PC-9 (cell line): ENCODE data around the gene POU6F2. TPM values are rescaled to one million over a fixed set of nuclear protein-coding genes. Genes with fewer than 3 reads are reported as not detected.
A peak's percentile ranks its signal among the peaks of the same experiment; 100 is the strongest.

Source experiments
- Bru-seq: library from RNA; stranded (reverse); fragments of 400-500 nt; gene quantifications from one replicate; lab custom pipeline; 2021; lab: Mats Ljungman, UMichigan
- BruChase-seq, 2 experiments: library from RNA; stranded (reverse); fragments of 400-500 nt; gene quantifications; one replicate each; lab custom pipeline; 2021; lab: Mats Ljungman, UMichigan
- BruUV-seq: library from RNA; stranded (reverse); fragments of 400-500 nt; replicated peaks from 2 replicates; lab custom pipeline; 2021; lab: Mats Ljungman, UMichigan
- CTCF ChIA-PET: fragments of 300-600 bp; sonication (Branson Sonifier 250); formaldehyde crosslinking; loops from one replicate; lab custom pipeline; 2022; ENCODE audit warnings: antibody characterized with exemption; lab: Charles Lee
- POLR2A ChIA-PET: fragments of 300-600 bp; sonication (Branson Sonifier 250); formaldehyde crosslinking; loops from one replicate; lab custom pipeline; 2022; ENCODE audit warnings: antibody characterized with exemption; ENCODE audit not compliant: unreplicated experiment; lab: Charles Lee
- DNase-seq, 2 experiments: peaks; one replicate each; pipeline versions ENCODE4 v3.0.0 to v3.0.0-alpha.2; 2015 to 2022; ENCODE audit warnings: mixed read lengths in 1 of 2
- H2AFZ ChIP-seq: fragments of 200-600 bp; sonication (generic); 2 replicates; pipeline ENCODE4 v1.8.1; 2017; ENCODE audit warnings: antibody characterized with exemption
- H3F3A ChIP-seq: fragments of 200-600 bp; sonication (generic); 2 replicates; pipeline ENCODE4 v1.8.1; 2017; ENCODE audit warnings: antibody characterized with exemption, mild to moderate bottlenecking, low read depth; ENCODE audit not compliant: insufficient read depth
- H3K27ac ChIP-seq: fragments of 200-600 bp; sonication (generic); 2 replicates; pipeline ENCODE4 v1.6.1; 2016; ENCODE audit warnings: mixed run types
- H3K27me3 ChIP-seq: fragments of 200-600 bp; sonication (generic); 2 replicates; pipeline ENCODE4 v1.6.1; 2016; ENCODE audit warnings: low read depth, mixed run types; ENCODE audit not compliant: insufficient read depth
- H3K36me3 ChIP-seq: fragments of 200-600 bp; sonication (generic); 2 replicates; pipeline ENCODE4 v1.6.1; 2016; ENCODE audit warnings: low read depth, mixed run types
- H3K4me1 ChIP-seq: fragments of 200-600 bp; sonication (generic); replicated peaks from 2 replicates; pipeline ENCODE4 v1.6.1; 2016; ENCODE audit warnings: mixed run types; ENCODE audit not compliant: insufficient read depth
- H3K4me2 ChIP-seq: fragments of 200-600 bp; sonication (generic); 2 replicates; pipeline ENCODE4 v1.6.1; 2017; ENCODE audit warnings: mixed run types
- H3K4me3 ChIP-seq: fragments of 200-600 bp; sonication (generic); 2 replicates; pipeline ENCODE4 v1.6.1; 2016; ENCODE audit warnings: mixed run types
- H3K79me2 ChIP-seq: fragments of 200-600 bp; sonication (generic); 2 replicates; pipeline ENCODE4 v1.6.1; 2017; ENCODE audit warnings: low read depth, mixed run types
- H3K9me2 ChIP-seq: fragments of 200-600 bp; sonication (generic); 2 replicates; pipeline ENCODE4 v1.8.1; 2017; ENCODE audit warnings: mild to moderate bottlenecking; ENCODE audit not compliant: insufficient read depth
- H3K9me3 ChIP-seq: fragments of 200-600 bp; sonication (generic); 2 replicates; pipeline ENCODE4 v1.8.1; 2016; ENCODE audit warnings: low read depth; ENCODE audit not compliant: insufficient read depth
- H4K20me1 ChIP-seq: fragments of 200-600 bp; sonication (generic); 2 replicates; pipeline ENCODE4 v1.8.1; 2017; ENCODE audit not compliant: insufficient read depth
- CTCF ChIP-seq: fragments of 200-600 bp; sonication (generic); conservative IDR thresholded peaks from 2 replicates; pipeline ENCODE4 v1.6.1; 2017; ENCODE audit warnings: mixed run types, antibody characterized with exemption, mild to moderate bottlenecking, moderate library complexity
- EZH2 ChIP-seq: fragments of 200-600 bp; sonication (generic); IDR thresholded peaks from 2 replicates; pipeline ENCODE4 v1.8.0; 2017; ENCODE audit warnings: antibody characterized with exemption, low read depth
- intact Hi-C: fragments of 100-400 bp; cut with micrococcal nuclease; formaldehyde crosslinking; loops from one replicate; pipeline ENCODE4 v1.10.0; 2022; ENCODE audit not compliant: unreplicated experiment
- long read RNA-seq: library from polyadenylated mRNA; stranded (forward); transcript quantifications from one replicate; pipeline ENCODE4 v2.0.0, GENCODE V29; 2022
- total RNA-seq: library from RNA; stranded (reverse); gene quantifications from 2 replicates; pipeline ENCODE4 v1.2.3, GENCODE V29; 2021

Gene POU6F2
- total RNA-seq (0.48 TPM in 1 of 2 replicates, not detected in the other), Bru-seq, nascent RNA (percentile 5 among the genes with signal in this experiment), BruChase-seq, experiment 1, labeled RNA remaining after a 2-hour chase (percentile 5 among the genes with signal in this experiment), BruChase-seq, experiment 2, labeled RNA remaining after a 6-hour chase (percentile 1 among the genes with signal in this experiment)
- long read RNA-seq: 0 reads

GRCh38 chr7:38977685-38978084, at the start of gene POU6F2:
POU6F2 (plus strand) TSS chr7:38977909; CDS start chr7:38977954, 45 bp downstream.
- Histone ChIP-seq H3F3A (no peaks in the 10 kb centered on the region), H3K4me1 (no peaks in the 10 kb centered on the region), H2AFZ (no peak within 1 kb of the TSS), H3K9me2 (no peaks in the 10 kb centered on the region; the same call in 1 of the 2 replicates), H3K79me2 (no peaks in the 10 kb centered on the region), H3K4me2 (no peak within 1 kb of the TSS), H3K27me3 (peaks cover 90% of the 10 kb centered on the region), H3K9me3 (no peaks in the 10 kb centered on the region), H3K4me3 (no peak within 1 kb of the TSS), H3K36me3 (no peaks in the 10 kb centered on the region), H3K27ac (no peak within 1 kb of the TSS), H4K20me1 (no peaks in the 10 kb centered on the region)
- TF ChIP-seq CTCF: no peak
- TF ChIP-seq EZH2: no peak
- no TSS peak for BruUV-seq
- no peak for DNase-seq
- POLR2A ChIA-PET: no interaction called here
- CTCF ChIA-PET: no interaction called here
- intact Hi-C loops: no loop called here

GRCh38 chr7:38928506-38928905, 49.2 kb upstream of the POU6F2 start:
- no peaks in the 10 kb centered on the region for H3K4me1 ChIP-seq
- DNase-seq: no peak
- H2AFZ ChIP-seq: no peak overlapping the region
- H3F3A ChIP-seq: no peaks in the 10 kb centered on the region
- no peak overlapping the region for H3K4me3 ChIP-seq
- intact Hi-C loops: no loop called here
- H4K20me1 ChIP-seq: no peaks in the 10 kb centered on the region
- H3K79me2 ChIP-seq: no peaks in the 10 kb centered on the region
- POLR2A ChIA-PET: no interaction called here
- CTCF ChIA-PET: no interaction called here
- BruUV-seq: no TSS peak
- H3K9me2 ChIP-seq: no peaks in the 10 kb centered on the region
- peaks cover 9% of the 10 kb centered on the region; the same call in 1 of the 2 replicates for H3K27me3 ChIP-seq
- no peak overlapping the region for H3K27ac ChIP-seq
- no peaks in the 10 kb centered on the region for H3K36me3 ChIP-seq
- no peak overlapping the region for H3K4me2 ChIP-seq
- H3K9me3 ChIP-seq: no peaks in the 10 kb centered on the region
- no peak for TF ChIP-seq CTCF
- TF ChIP-seq EZH2: no peak

- POLR2A ChIA-PET: no interaction called here
- CTCF ChIA-PET: no interaction called here
- H2AFZ ChIP-seq: no peak overlapping the region
- H3K27ac ChIP-seq: no peak overlapping the region
- no peak for TF ChIP-seq CTCF
- TF ChIP-seq EZH2: no peak
- no peaks in the 10 kb centered on the region for H3K27me3 ChIP-seq
- H3K9me3 ChIP-seq: no peaks in the 10 kb centered on the region
- no peaks in the 10 kb centered on the region for H3K79me2 ChIP-seq
- H3K4me2 ChIP-seq: no peak overlapping the region
- H4K20me1 ChIP-seq: no peaks in the 10 kb centered on the region
- intact Hi-C loops: loop anchor here (5.0 kb wide), 1 partner anchor 538 kb away; no protein-coding TSS in a partner anchor
- BruUV-seq: no TSS peak
- DNase-seq: no peak
- H3K4me3 ChIP-seq: no peak overlapping the region
- H3K36me3 ChIP-seq: no peaks in the 10 kb centered on the region
- H3F3A ChIP-seq: no peaks in the 10 kb centered on the region
- peaks cover 10% of the 10 kb centered on the region for H3K4me1 ChIP-seq
- no peaks in the 10 kb centered on the region for H3K9me2 ChIP-seq
Observed at GRCh38 chr7:38929460-38930171, 48.1 kb upstream of the POU6F2 start.
